ENCODE data around the gene SPRED2.

SPRED2 gene

DNA sequence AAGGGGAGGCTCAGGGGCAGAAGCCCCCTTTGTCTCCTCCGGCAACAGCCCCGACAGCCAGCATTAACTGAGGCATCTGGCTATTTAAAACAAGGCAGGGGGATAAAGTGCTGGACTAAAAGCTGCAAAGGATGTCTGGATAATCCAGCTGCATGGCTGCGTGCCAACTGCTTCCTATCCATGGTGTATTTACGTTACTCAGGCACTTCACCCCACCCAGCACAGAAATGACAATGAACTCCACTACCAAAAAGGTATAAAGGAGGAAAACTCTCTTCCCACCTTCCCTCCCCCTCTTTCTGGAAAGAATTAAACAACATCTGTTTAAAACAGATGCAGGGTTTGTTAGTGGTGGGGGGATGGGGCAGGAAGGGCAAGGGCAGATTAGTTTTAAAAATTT, 82.5 kb downstream of the SPRED2 start:
- TF ChIP-seq SIN3A (IDR thresholded peaks at IDR 0.05; ENCODE audit: borderline replicate concordance, insufficient read depth, low read length) = peak; percentile 76; the same call in 1 of the 2 replicates
- no peak for TF ChIP-seq FOXP2 (optimal IDR thresholded peaks at IDR 0.05; ENCODE audit: borderline replicate concordance, extremely low read depth, extremely low read length, insufficient read depth)
- TF ChIP-seq POLR2AphosphoS5 (IDR thresholded peaks at IDR 0.05; ENCODE audit: low read depth, low read length) = no peak
- TF ChIP-seq TAF1 (IDR thresholded peaks at IDR 0.05; ENCODE audit: borderline replicate concordance, insufficient read depth, low read length) = no peak
- no peak for TF ChIP-seq REST (IDR thresholded peaks at IDR 0.05; ENCODE audit: insufficient read depth in 1 of 2, low read depth in 2 of 2, low read length in 2 of 2)

GRCh38 chr2:65347913-65348312, 84.5 kb downstream of the SPRED2 start:
- TF ChIP-seq REST (IDR thresholded peaks at IDR 0.05; ENCODE audit: insufficient read depth in 1 of 2, low read depth in 2 of 2, low read length in 2 of 2) (no peak), SIN3A (IDR thresholded peaks at IDR 0.05; ENCODE audit: borderline replicate concordance, insufficient read depth, low read length) (no peak), FOXP2 (optimal IDR thresholded peaks at IDR 0.05; ENCODE audit: borderline replicate concordance, extremely low read depth, extremely low read length, insufficient read depth) (no peak), TAF1 (IDR thresholded peaks at IDR 0.05; ENCODE audit: borderline replicate concordance, insufficient read depth, low read length) (no peak), POLR2AphosphoS5 (IDR thresholded peaks at IDR 0.05; ENCODE audit: low read depth, low read length) (no peak)

- no peak for TF ChIP-seq REST (IDR thresholded peaks at IDR 0.05; ENCODE audit: insufficient read depth in 1 of 2, low read depth in 2 of 2, low read length in 2 of 2)
- no peak for TF ChIP-seq SIN3A (IDR thresholded peaks at IDR 0.05; ENCODE audit: borderline replicate concordance, insufficient read depth, low read length)
- TF ChIP-seq POLR2AphosphoS5 (IDR thresholded peaks at IDR 0.05; ENCODE audit: low read depth, low read length) = no peak
- no peak for TF ChIP-seq TAF1 (IDR thresholded peaks at IDR 0.05; ENCODE audit: borderline replicate concordance, insufficient read depth, low read length)
Observed at GRCh38 chr2:65345631-65346030, 86.8 kb downstream of the SPRED2 start.

GRCh38 chr2:65344689-65345088, 87.7 kb downstream of the SPRED2 start:
- TF ChIP-seq SIN3A (IDR thresholded peaks at IDR 0.05; ENCODE audit: borderline replicate concordance, insufficient read depth, low read length) (no peak), POLR2AphosphoS5 (IDR thresholded peaks at IDR 0.05; ENCODE audit: low read depth, low read length) (no peak), REST (IDR thresholded peaks at IDR 0.05; ENCODE audit: insufficient read depth in 1 of 2, low read depth in 2 of 2, low read length in 2 of 2) (no peak), TAF1 (IDR thresholded peaks at IDR 0.05; ENCODE audit: borderline replicate concordance, insufficient read depth, low read length) (no peak), FOXP2 (optimal IDR thresholded peaks at IDR 0.05; ENCODE audit: borderline replicate concordance, extremely low read depth, extremely low read length, insufficient read depth) (no peak)

GRCh38 chr2:65344182-65344581, 88.2 kb downstream of the SPRED2 start:
- no peak for TF ChIP-seq TAF1 (IDR thresholded peaks at IDR 0.05; ENCODE audit: borderline replicate concordance, insufficient read depth, low read length)
- no peak for TF ChIP-seq FOXP2 (optimal IDR thresholded peaks at IDR 0.05; ENCODE audit: borderline replicate concordance, extremely low read depth, extremely low read length, insufficient read depth)
- no peak for TF ChIP-seq SIN3A (IDR thresholded peaks at IDR 0.05; ENCODE audit: borderline replicate concordance, insufficient read depth, low read length)
- no peak for TF ChIP-seq POLR2AphosphoS5 (IDR thresholded peaks at IDR 0.05; ENCODE audit: low read depth, low read length)
- TF ChIP-seq REST (IDR thresholded peaks at IDR 0.05; ENCODE audit: insufficient read depth in 1 of 2, low read depth in 2 of 2, low read length in 2 of 2) = no peak

Data from PFSK-1 (cell line).